ENCODE data around the gene DGKQ. TPM values are rescaled to one million over a fixed set of nuclear protein-coding genes. Genes with fewer than 3 reads are reported as not detected.

The DGKQ gene
- total and polyA plus RNA-seq, 2 donors (not counting 3 experiments of a cell fraction or from before 2014, with no cell fraction given): 15.8 to 20.2 TPM

DNA sequence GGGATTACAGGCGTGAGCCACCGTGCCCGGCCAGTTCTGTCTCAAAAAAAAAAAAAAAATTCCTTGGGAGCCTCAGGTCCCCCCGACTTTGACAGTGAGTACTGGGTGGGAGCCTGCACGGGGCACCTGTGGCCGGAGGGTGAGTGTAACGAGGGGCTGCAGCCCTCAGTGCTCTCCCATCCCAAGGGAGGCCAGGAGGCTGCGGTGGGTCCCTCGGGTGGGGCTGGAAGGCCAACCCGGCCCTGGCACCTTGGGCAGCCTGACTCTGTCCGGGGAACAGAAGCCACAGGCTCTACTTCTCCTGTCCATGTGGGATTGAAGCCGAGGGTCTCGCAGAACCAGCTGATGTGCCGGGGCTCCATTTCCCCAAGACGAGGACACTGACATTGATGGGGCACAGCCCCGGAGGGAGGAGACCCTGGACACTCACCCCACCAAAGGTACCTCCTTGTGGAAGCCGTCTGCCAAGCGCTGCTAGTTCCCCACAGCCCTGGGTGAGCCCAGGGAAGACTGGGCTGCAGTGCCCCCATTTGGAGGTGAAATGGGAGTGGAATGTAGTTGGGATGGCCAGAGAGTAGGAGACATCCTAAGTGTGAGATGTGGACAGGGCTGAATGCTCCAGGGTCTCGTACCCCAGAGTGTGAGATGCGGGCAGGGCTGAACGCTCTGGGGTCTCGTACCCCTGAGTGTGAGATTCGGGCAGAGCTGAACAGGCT is 22.1 kb upstream of the DGKQ start:
- Histone ChIP-seq H3K36me3 (ENCODE audit: control insufficient read depth in 2 of 2, extremely low read depth in 1 of 2, insufficient read depth in 2 of 2, low read length in 2 of 2) (no peaks in the 10 kb centered on the region), H3K27ac (ENCODE audit: insufficient read depth, low read depth, low read length) (no peak overlapping the region), H4K20me1 (replicated peaks; ENCODE audit: control insufficient read depth, extremely low read depth, insufficient read depth, low read length) (no peaks in the 10 kb centered on the region), H3K4me2 (ENCODE audit: insufficient read depth, low read length) (no peak overlapping the region), H3K9me3 (replicated peaks; ENCODE audit: control insufficient read depth, insufficient read depth, low read length) (no peaks in the 10 kb centered on the region), H2AFZ (ENCODE audit: low read depth, low read length) (no peak overlapping the region), H3K79me2 (ENCODE audit: control insufficient read depth, insufficient read depth, low read length) (no peaks in the 10 kb centered on the region), H3K9me1 (replicated peaks; ENCODE audit: control insufficient read depth, extremely low read depth, insufficient read depth, low read length) (no peaks in the 10 kb centered on the region), H3K27me3 (ENCODE audit: control insufficient read depth in 2 of 2, insufficient read depth in 2 of 2, low read length in 2 of 2) (peaks cover 17 to 20% of the 10 kb centered on the region in 2 experiments), H3K4me1 (ENCODE audit: control insufficient read depth, extremely low read depth, insufficient read depth, low read length) (peaks cover 3% of the 10 kb centered on the region), H3K9ac (replicated peaks; ENCODE audit: extremely low read depth, insufficient read depth, low read length) (no peak overlapping the region), H3K4me3 (replicated peaks in 1 of 3; ENCODE audit: insufficient read depth in 1 of 3, low read depth in 1 of 3, low read length in 3 of 3) (no peak overlapping the region)
- ChIA-PET POLR2A (no interaction called here), CTCF (no interaction called here)
- BruUV-seq (replicated peaks): no TSS peak
- TF ChIP-seq CTCF (IDR thresholded peaks at IDR 0.05; ENCODE audit: extremely low read depth in 1 of 2, insufficient read depth in 1 of 2, low read depth in 1 of 2, low read length in 2 of 2): no peak
- TF ChIP-seq MYC (IDR thresholded peaks at IDR 0.05; ENCODE audit: low read depth, low read length): no peak
- no peak for DNase-seq (ENCODE audit: low read depth, low spot score)
- dilution Hi-C loops (cut with MboI; ENCODE audit: extremely low pct_ligation_motif_present, low sequenced_read_pairs) (no loop called here), intact Hi-C loops (cut with micrococcal nuclease) (no loop called here)
- FAIRE-seq: no peak

DNA sequence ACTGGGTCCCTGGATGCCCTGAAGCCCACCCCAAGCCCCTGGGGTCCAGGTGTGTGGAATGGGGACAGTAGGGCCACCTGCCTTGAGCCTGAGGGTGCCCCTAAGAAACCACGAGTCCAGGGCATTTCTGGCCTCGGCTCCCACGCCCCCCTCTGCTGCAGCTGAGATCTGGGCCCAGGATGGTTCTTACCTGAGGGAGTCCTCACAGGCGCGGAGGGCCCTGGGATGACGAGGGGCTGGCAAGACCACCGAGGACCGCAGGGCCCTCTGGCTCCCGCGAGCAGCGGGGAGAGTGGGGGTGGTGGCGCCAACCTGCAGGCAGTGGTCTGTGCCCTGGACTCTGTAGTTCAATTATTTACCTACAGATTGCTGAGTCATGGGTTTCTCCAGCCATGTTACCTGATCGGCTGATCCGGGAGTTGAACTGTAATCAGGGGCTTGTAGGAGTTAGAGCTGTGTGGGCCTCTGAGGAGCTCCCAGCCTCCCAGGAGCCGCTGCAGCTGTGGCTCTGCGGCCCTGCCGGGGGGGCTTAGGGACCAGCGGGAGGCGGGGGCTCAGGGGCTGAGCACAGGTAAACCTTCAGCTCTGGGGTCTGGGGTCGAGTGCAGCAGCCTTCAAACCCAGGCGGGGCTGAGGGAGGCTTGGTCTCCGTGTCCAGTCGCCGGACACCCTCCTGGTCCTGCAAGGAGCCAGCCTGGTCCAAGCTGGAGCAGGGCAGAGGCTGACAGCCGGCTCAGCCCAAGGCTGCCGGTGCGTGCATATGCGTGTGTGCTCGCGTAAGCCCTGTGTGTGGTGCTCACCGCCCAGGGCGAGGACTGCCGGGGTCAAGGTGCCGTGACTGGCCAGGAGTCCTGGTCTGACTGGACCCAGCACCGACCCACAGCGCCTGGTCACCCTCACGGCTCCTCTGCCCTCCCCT is 20.0 kb upstream of the DGKQ start, which contains the start of gene SLC26A1:
Gene SLC26A1 (minus strand): TSS at position 294 of the 919 bp plus-strand sequence. CDS start 1,701 bp downstream, outside the sequence.
- POLR2A ChIA-PET: no interaction called here
- Histone ChIP-seq H3K27ac (ENCODE audit: insufficient read depth, low read depth, low read length) (peak within 1 kb of the TSS; percentile 55), H2AFZ (ENCODE audit: low read depth, low read length) (peak within 1 kb of the TSS; percentile 4), H3K4me1 (ENCODE audit: control insufficient read depth, extremely low read depth, insufficient read depth, low read length) (peaks cover 3% of the 10 kb centered on the region), H3K9ac (replicated peaks; ENCODE audit: extremely low read depth, insufficient read depth, low read length) (peak within 1 kb of the TSS; percentile 13), H3K79me2 (ENCODE audit: control insufficient read depth, insufficient read depth, low read length) (no peaks in the 10 kb centered on the region), H3K9me1 (replicated peaks; ENCODE audit: control insufficient read depth, extremely low read depth, insufficient read depth, low read length) (no peaks in the 10 kb centered on the region), H3K4me2 (ENCODE audit: insufficient read depth, low read length) (no peak within 1 kb of the TSS), H3K27me3 (ENCODE audit: control insufficient read depth in 2 of 2, insufficient read depth in 2 of 2, low read length in 2 of 2) (peaks cover 12 to 18% of the 10 kb centered on the region in 2 experiments), H3K9me3 (replicated peaks; ENCODE audit: control insufficient read depth, insufficient read depth, low read length) (no peaks in the 10 kb centered on the region), H4K20me1 (replicated peaks; ENCODE audit: control insufficient read depth, extremely low read depth, insufficient read depth, low read length) (no peaks in the 10 kb centered on the region), H3K36me3 (ENCODE audit: control insufficient read depth in 2 of 2, extremely low read depth in 1 of 2, insufficient read depth in 2 of 2, low read length in 2 of 2) (peaks cover 0 to 2% of the 10 kb centered on the region in 2 experiments), H3K4me3 (replicated peaks in 1 of 3; ENCODE audit: insufficient read depth in 1 of 3, low read depth in 1 of 3, low read length in 3 of 3) (no peak within 1 kb of the TSS)
- TF ChIP-seq GATA2 (IDR thresholded peaks at IDR 0.05; ENCODE audit: insufficient read depth, insufficient read length, low read depth, low read length): no peak
- no peak for TF ChIP-seq EZH2 (IDR thresholded peaks at IDR 0.05; ENCODE audit: borderline replicate concordance, low read depth, low read length, severe bottlenecking)
- no peak for TF ChIP-seq POLR2A (IDR thresholded peaks at IDR 0.05; ENCODE audit: low read depth, low read length)
- no peak for TF ChIP-seq POLR2AphosphoS5 (IDR thresholded peaks at IDR 0.05; ENCODE audit: insufficient read depth, low read depth, low read length)
- no peak for TF ChIP-seq JUN (IDR thresholded peaks at IDR 0.05; ENCODE audit: borderline replicate concordance, insufficient read depth, insufficient read length, low read depth)
- no peak for TF ChIP-seq CTCF (IDR thresholded peaks at IDR 0.05; ENCODE audit: extremely low read depth in 1 of 2, insufficient read depth in 1 of 2, low read depth in 1 of 2, low read length in 2 of 2)
- no peak for TF ChIP-seq MYC (IDR thresholded peaks at IDR 0.05; ENCODE audit: low read depth, low read length)
- TF ChIP-seq, protein P1, sequence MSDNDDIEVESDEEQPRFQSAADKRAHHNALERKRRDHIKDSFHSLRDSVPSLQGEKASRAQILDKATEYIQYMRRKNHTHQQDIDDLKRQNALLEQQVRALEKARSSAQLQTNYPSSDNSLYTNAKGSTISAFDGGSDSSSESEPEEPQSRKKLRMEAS (IDR thresholded peaks at IDR 0.05; ENCODE audit: insufficient read depth, insufficient read length): no peak
- no peak for TF ChIP-seq FOS (IDR thresholded peaks at IDR 0.05; ENCODE audit: borderline replicate concordance, insufficient read depth, low read length)
- no peak for DNase-seq (ENCODE audit: low read depth, low spot score)
- BruUV-seq (replicated peaks): no TSS peak
- FAIRE-seq: no peak
- intact Hi-C loops (cut with micrococcal nuclease): no loop called here
- dilution Hi-C loops (cut with MboI; ENCODE audit: extremely low pct_ligation_motif_present, low sequenced_read_pairs): no loop called here
- CTCF ChIA-PET: no interaction called here

Data from endothelial cell of umbilical vein (primary cell).